KMS-11 (cell line): ENCODE results near the gene DIAPH2.

ENCODE experiments used
- H2AFZ ChIP-seq: fragments of 200-600 bp; sonication (generic); 2 replicates; pipeline ENCODE4 v1.6.1; 2016; ENCODE audit warnings: antibody characterized with exemption, mixed run types, low read depth
- H3K27ac ChIP-seq: fragments of 200-600 bp; sonication (generic); 2 replicates; pipeline ENCODE4 v1.6.1; 2016; ENCODE audit warnings: mild to moderate bottlenecking, mixed run types
- H3K27me3 ChIP-seq: fragments of 200-600 bp; sonication (generic); 2 replicates; pipeline ENCODE4 v1.6.1; 2017; ENCODE audit warnings: mild to moderate bottlenecking, low read depth, mixed run types, moderate library complexity; ENCODE audit not compliant: insufficient read depth
- H3K36me3 ChIP-seq: fragments of 200-600 bp; sonication (generic); 2 replicates; pipeline ENCODE4 v1.6.1; 2017; ENCODE audit warnings: mild to moderate bottlenecking, mixed run types; ENCODE audit not compliant: insufficient read depth
- H3K4me1 ChIP-seq: fragments of 200-600 bp; sonication (generic); 2 replicates; pipeline ENCODE4 v1.6.1; 2016; ENCODE audit warnings: mild to moderate bottlenecking, low read depth, mixed run types; ENCODE audit not compliant: poor library complexity, severe bottlenecking
- H3K4me2 ChIP-seq: fragments of 200-600 bp; sonication (generic); 2 replicates; pipeline ENCODE4 v1.7.0; 2016; ENCODE audit warnings: mild to moderate bottlenecking, mixed run types
- H3K4me3 ChIP-seq: fragments of 200-600 bp; sonication (generic); IDR thresholded peaks from 2 replicates; pipeline ENCODE4 v1.6.1; 2017; ENCODE audit warnings: low read depth, low read length, mixed read lengths; ENCODE audit not compliant: insufficient read depth
- H3K79me2 ChIP-seq: fragments of 200-600 bp; sonication (generic); 2 replicates; pipeline ENCODE4 v1.6.1; 2016; ENCODE audit warnings: low read depth, mixed run types; ENCODE audit not compliant: insufficient read depth
- H3K9ac ChIP-seq: fragments of 200-600 bp; sonication (generic); 2 replicates; pipeline ENCODE4 v1.6.1; 2016; ENCODE audit warnings: mild to moderate bottlenecking, mixed run types
- H4K20me1 ChIP-seq: fragments of 200-600 bp; sonication (generic); 2 replicates; pipeline ENCODE4 v1.6.1; 2016; ENCODE audit warnings: mild to moderate bottlenecking, mixed run types; ENCODE audit not compliant: insufficient read depth
- TF ChIP-seq, protein P1 (sequence below): fragments of 200-600 bp; sonication (generic); conservative IDR thresholded peaks from 2 replicates; pipeline ENCODE4 v1.6.1; 2017; ENCODE audit warnings: low read depth, mild to moderate bottlenecking, antibody characterized with exemption, low read length, moderate library complexity, mixed read lengths

DIAPH2 gene

DNA sequence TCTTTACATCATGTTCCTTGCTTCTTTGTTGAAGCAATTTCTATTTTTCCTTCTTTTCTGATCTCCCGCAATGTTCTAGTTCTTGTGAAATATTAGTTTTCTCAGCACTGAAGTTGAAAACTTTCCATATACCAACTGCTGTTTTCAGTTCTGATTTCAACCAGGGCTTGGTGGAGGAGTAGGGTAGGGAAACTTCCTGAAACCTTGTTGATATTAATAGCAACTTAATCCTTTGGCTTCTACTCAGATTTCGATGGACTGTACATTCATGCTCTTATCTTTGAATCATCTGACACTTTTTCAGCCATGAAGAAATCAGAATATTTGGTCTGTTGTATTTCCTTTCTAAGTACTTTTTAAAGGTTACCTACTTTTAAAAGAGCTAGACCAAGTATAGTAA is 514.9 kb downstream of the DIAPH2 start:
- no peaks in the 10 kb centered on the region for H4K20me1 ChIP-seq
- no peak overlapping the region for H3K4me3 ChIP-seq
- no peaks in the 10 kb centered on the region for H3K79me2 ChIP-seq
- H3K27me3 ChIP-seq = no peaks in the 10 kb centered on the region
- TF ChIP-seq, protein P1, sequence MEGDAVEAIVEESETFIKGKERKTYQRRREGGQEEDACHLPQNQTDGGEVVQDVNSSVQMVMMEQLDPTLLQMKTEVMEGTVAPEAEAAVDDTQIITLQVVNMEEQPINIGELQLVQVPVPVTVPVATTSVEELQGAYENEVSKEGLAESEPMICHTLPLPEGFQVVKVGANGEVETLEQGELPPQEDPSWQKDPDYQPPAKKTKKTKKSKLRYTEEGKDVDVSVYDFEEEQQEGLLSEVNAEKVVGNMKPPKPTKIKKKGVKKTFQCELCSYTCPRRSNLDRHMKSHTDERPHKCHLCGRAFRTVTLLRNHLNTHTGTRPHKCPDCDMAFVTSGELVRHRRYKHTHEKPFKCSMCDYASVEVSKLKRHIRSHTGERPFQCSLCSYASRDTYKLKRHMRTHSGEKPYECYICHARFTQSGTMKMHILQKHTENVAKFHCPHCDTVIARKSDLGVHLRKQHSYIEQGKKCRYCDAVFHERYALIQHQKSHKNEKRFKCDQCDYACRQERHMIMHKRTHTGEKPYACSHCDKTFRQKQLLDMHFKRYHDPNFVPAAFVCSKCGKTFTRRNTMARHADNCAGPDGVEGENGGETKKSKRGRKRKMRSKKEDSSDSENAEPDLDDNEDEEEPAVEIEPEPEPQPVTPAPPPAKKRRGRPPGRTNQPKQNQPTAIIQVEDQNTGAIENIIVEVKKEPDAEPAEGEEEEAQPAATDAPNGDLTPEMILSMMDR = no peak
- H3K4me2 ChIP-seq = no peak overlapping the region
- H2AFZ ChIP-seq = no peak overlapping the region
- no peaks in the 10 kb centered on the region for H3K36me3 ChIP-seq
- no peak overlapping the region for H3K9ac ChIP-seq
- H3K27ac ChIP-seq = no peak overlapping the region
- no peaks in the 10 kb centered on the region for H3K4me1 ChIP-seq

DNA sequence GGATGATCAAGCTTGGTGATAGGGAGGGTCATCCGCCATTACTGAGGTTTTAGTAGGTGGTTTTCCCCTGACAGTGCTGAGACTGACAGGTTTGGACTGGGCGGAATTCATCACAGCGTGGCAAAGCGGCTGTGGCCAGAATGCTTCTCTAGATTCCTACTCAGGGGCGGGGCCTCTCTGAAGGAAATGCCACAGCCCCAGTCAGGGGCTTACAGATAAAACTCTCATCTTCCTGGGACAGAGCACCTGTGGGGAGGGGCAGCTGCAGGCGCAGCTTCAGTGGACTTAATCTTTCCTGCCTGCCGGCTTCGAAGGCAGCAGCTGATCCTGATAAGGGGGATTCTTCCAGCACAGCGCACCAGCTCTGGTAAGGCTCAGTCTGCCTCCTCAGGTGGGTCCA is 515.8 kb downstream of the DIAPH2 start:
- Histone ChIP-seq H3K27me3 (no peaks in the 10 kb centered on the region), H3K4me1 (no peaks in the 10 kb centered on the region), H3K79me2 (no peaks in the 10 kb centered on the region), H3K4me3 (no peak overlapping the region), H3K4me2 (no peak overlapping the region), H3K9ac (no peak overlapping the region), H3K36me3 (no peaks in the 10 kb centered on the region), H4K20me1 (no peaks in the 10 kb centered on the region), H2AFZ (no peak overlapping the region), H3K27ac (no peak overlapping the region)
- TF ChIP-seq, protein P1 = no peak

DNA sequence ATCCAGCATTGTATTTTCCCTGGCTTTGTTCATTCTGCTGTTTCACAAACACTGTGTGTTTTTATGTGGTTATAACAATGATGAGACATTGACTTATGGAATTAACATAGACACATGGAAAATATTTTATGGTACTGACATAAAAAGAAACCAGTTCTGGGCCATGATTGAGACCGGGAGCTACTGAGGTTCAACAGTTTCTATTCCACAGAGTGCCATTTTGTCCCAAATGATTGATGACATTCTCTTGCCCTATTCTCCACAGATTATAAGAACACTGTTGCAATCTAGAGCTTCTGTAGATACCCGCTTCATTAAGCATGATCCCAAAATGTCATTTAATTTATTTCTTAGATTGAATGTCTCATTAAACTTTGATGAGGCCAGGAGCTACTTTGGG is 525.9 kb downstream of the DIAPH2 start:
- Histone ChIP-seq H4K20me1 (no peaks in the 10 kb centered on the region), H2AFZ (no peak overlapping the region), H3K27ac (no peak overlapping the region), H3K27me3 (no peaks in the 10 kb centered on the region), H3K79me2 (no peaks in the 10 kb centered on the region), H3K36me3 (no peaks in the 10 kb centered on the region), H3K4me1 (no peaks in the 10 kb centered on the region), H3K4me3 (no peak overlapping the region), H3K4me2 (no peak overlapping the region), H3K9ac (no peak overlapping the region)
- TF ChIP-seq, protein P1 = no peak

DNA sequence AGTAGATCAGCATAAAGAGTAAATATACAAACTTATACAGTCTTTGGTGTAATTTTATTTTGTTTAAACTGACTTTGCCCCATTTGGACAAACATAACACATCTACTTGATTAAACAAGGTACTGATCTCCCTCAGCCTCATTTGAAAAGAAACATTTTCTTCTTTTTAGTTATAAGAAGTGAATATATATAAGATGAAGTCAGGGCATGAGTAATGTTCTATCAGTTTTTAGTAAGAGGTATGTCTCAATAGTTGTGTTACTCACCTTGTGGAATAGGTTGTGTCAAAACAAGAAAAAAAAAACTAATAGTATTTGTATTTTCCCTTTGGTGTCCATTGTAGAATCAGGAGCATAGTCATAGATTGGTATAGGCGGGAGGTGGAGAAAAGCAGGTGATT is 526.4 kb downstream of the DIAPH2 start:
- H3K79me2 ChIP-seq = no peaks in the 10 kb centered on the region
- no peak overlapping the region for H3K4me3 ChIP-seq
- H3K4me1 ChIP-seq = no peaks in the 10 kb centered on the region
- no peak overlapping the region for H3K4me2 ChIP-seq
- H3K27me3 ChIP-seq = no peaks in the 10 kb centered on the region
- H4K20me1 ChIP-seq = no peaks in the 10 kb centered on the region
- TF ChIP-seq, protein P1 = no peak
- H3K36me3 ChIP-seq = no peaks in the 10 kb centered on the region
- H3K9ac ChIP-seq = no peak overlapping the region
- H2AFZ ChIP-seq = no peak overlapping the region
- no peak overlapping the region for H3K27ac ChIP-seq
